ENCODE results near the gene WFDC13. TPM values are rescaled to one million over a fixed set of nuclear protein-coding genes. Genes with fewer than 3 reads are reported as not detected.

Gene WFDC13
- total RNA-seq, 1 donor from 2014 or later, result not detected

DNA sequence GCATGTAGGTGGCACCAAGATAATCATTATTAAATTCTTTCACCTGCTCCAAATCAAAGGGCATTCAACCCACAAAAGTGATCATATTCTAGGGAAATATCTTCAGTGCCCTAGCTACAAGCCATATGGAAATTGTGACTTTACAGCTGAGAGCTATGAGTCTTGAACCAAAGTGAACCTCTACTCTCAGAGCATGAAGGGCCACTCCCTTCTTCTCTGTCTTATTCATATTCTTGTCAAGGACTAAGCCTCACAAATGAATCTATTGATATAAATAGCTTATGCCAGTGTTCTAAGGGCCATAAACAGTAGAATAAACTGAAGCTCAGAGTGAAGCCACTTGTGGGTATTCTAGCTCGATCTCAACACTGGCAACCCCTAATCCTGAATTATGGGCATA is 49.9 kb downstream of the WFDC13 start:
- no peaks in the 10 kb centered on the region for H3K9me3 ChIP-seq (ENCODE audit: low read depth)
- TF ChIP-seq EZH2phosphoT487 (IDR thresholded peaks at IDR 0.05) (no peak), EZH2 (IDR thresholded peaks at IDR 0.05) (no peak), CTCF (IDR thresholded peaks at IDR 0.05) (no peak)
- no peaks in the 10 kb centered on the region for H3K4me1 Mint-ChIP-seq
- no peak overlapping the region for H2AFZ ChIP-seq (replicated peaks)
- no peak overlapping the region for H3K9ac ChIP-seq
- H3K36me3 ChIP-seq, result no peaks in the 10 kb centered on the region
- no peaks in the 10 kb centered on the region for H4K20me1 ChIP-seq (ENCODE audit: low read depth)
- no peaks in the 10 kb centered on the region for H3K36me3 Mint-ChIP-seq
- peaks cover 9% of the 10 kb centered on the region for H3K9me3 Mint-ChIP-seq
- no peak overlapping the region for H3K27ac Mint-ChIP-seq
- no peak overlapping the region for H3K4me2 ChIP-seq
- H3K79me2 ChIP-seq (ENCODE audit: low read depth), result no peaks in the 10 kb centered on the region
- H3F3A ChIP-seq (ENCODE audit: low read depth), result no peaks in the 10 kb centered on the region
- no peak overlapping the region for H3K4me3 Mint-ChIP-seq
- no peaks in the 10 kb centered on the region for H3K4me1 ChIP-seq
- H3K27me3 ChIP-seq, result no peaks in the 10 kb centered on the region
- H3K27me3 Mint-ChIP-seq (ENCODE audit: insufficient read depth, low read depth), result no peaks in the 10 kb centered on the region
- no peak overlapping the region for H3K4me3 ChIP-seq
- DNase-seq (ENCODE audit: low spot score), result no peak
- no peak overlapping the region for H3K27ac ChIP-seq

DNA sequence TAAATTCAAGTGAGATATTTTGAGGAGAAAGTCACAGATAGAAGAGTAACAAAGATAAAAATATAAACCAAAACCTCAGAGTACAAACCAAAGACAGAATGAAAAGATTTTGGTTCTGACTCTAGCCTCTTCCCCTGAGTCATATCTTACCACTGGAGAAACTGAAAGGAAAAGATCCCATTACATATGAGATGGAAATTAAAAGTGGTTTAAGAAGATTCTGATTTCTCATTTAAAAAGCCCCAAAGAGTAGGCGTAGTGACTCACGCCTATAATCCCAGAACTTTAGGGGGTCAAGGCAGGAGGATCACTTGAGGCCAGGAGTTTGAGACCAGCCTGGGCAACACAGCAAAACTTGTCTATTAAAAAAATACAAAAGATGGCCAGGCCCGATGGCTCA is 50.9 kb downstream of the WFDC13 start:
- no peaks in the 10 kb centered on the region for H3K4me1 ChIP-seq
- H3K27me3 ChIP-seq, result no peaks in the 10 kb centered on the region
- no peaks in the 10 kb centered on the region for H3F3A ChIP-seq (ENCODE audit: low read depth)
- H3K9me3 Mint-ChIP-seq, result peaks cover 9% of the 10 kb centered on the region
- no peaks in the 10 kb centered on the region for H4K20me1 ChIP-seq (ENCODE audit: low read depth)
- H3K4me1 Mint-ChIP-seq, result no peaks in the 10 kb centered on the region
- H3K36me3 ChIP-seq, result no peaks in the 10 kb centered on the region
- H3K4me2 ChIP-seq, result no peak overlapping the region
- H3K4me3 Mint-ChIP-seq, result no peak overlapping the region
- H3K4me3 ChIP-seq, result no peak overlapping the region
- H3K27me3 Mint-ChIP-seq (ENCODE audit: insufficient read depth, low read depth), result no peaks in the 10 kb centered on the region
- no peak for DNase-seq (ENCODE audit: low spot score)
- H3K27ac ChIP-seq, result no peak overlapping the region
- H3K27ac Mint-ChIP-seq, result no peak overlapping the region
- no peaks in the 10 kb centered on the region for H3K79me2 ChIP-seq (ENCODE audit: low read depth)
- H3K9me3 ChIP-seq (ENCODE audit: low read depth), result no peaks in the 10 kb centered on the region
- no peak overlapping the region for H2AFZ ChIP-seq (replicated peaks)
- no peaks in the 10 kb centered on the region for H3K36me3 Mint-ChIP-seq
- TF ChIP-seq CTCF (IDR thresholded peaks at IDR 0.05) (no peak), EZH2phosphoT487 (IDR thresholded peaks at IDR 0.05) (no peak), EZH2 (IDR thresholded peaks at IDR 0.05) (no peak)
- no peak overlapping the region for H3K9ac ChIP-seq

GRCh38 chr20:45758096-45758495 is 56.3 kb downstream of the WFDC13 start:
- Mint-ChIP-seq H3K27me3 (ENCODE audit: insufficient read depth, low read depth) (peaks cover 3% of the 10 kb centered on the region), H3K36me3 (no peaks in the 10 kb centered on the region), H3K27ac (no peak overlapping the region), H3K4me1 (no peaks in the 10 kb centered on the region), H3K4me3 (no peak overlapping the region), H3K9me3 (peaks cover 24% of the 10 kb centered on the region)
- TF ChIP-seq CTCF (IDR thresholded peaks at IDR 0.05) (no peak), EZH2 (IDR thresholded peaks at IDR 0.05) (no peak)
- no peak overlapping the region for H3K4me2 ChIP-seq
- no peaks in the 10 kb centered on the region for H3K4me1 ChIP-seq
- H3K27ac ChIP-seq, result no peak overlapping the region
- no peak for DNase-seq (ENCODE audit: low spot score)
- H3F3A ChIP-seq (ENCODE audit: low read depth), result no peaks in the 10 kb centered on the region
- no peak overlapping the region for H3K9ac ChIP-seq
- H3K36me3 ChIP-seq, result no peaks in the 10 kb centered on the region
- no peak overlapping the region for H2AFZ ChIP-seq (replicated peaks)
- no peaks in the 10 kb centered on the region for H4K20me1 ChIP-seq (ENCODE audit: low read depth)
- no peaks in the 10 kb centered on the region for H3K79me2 ChIP-seq (ENCODE audit: low read depth)
- H3K9me3 ChIP-seq (ENCODE audit: low read depth), result no peaks in the 10 kb centered on the region
- H3K27me3 ChIP-seq, result no peaks in the 10 kb centered on the region
- no peak overlapping the region for H3K4me3 ChIP-seq

Small RNAs within 50 kb of the gene (microRNA-seq; reads per million reads assigned to microRNA genes)
- gene MIR3617, result not detected

Small RNAs within 50 kb of the gene (small RNA-seq; reads per million reads assigned to genes)
- gene MIR3617, result not detected
- gene SPINT5P, result not detected

Other genes with a start within 250 kb of the WFDC13 start
- 2.7 and 5.8 TPM in 2 replicates for gene WFDC2, start 232.3 kb upstream of the WFDC13 start, total RNA-seq (ENCODE audit: low replicate concordance)
- not detected in 2 replicates for gene SPINT3, start 186.4 kb upstream of the WFDC13 start, total RNA-seq (ENCODE audit: low replicate concordance)
- gene WFDC6, start 162.6 kb upstream of the WFDC13 start, total RNA-seq (ENCODE audit: low replicate concordance), result not detected in 2 replicates
- gene EPPIN, start 154.6 kb upstream of the WFDC13 start, total RNA-seq (ENCODE audit: low replicate concordance), result not detected in 2 replicates
- gene WFDC8, start 122.8 kb upstream of the WFDC13 start, total RNA-seq (ENCODE audit: low replicate concordance), result not detected in 2 replicates
- gene WFDC10A, start 72.3 kb upstream of the WFDC13 start, total RNA-seq (ENCODE audit: low replicate concordance), result not detected in 2 replicates
- not detected in 2 replicates for gene WFDC9, start 70.8 kb upstream of the WFDC13 start, total RNA-seq (ENCODE audit: low replicate concordance)
- gene WFDC11, start 31.8 kb upstream of the WFDC13 start, total RNA-seq (ENCODE audit: low replicate concordance), result not detected in 2 replicates
- gene WFDC10B, start 3.0 kb downstream of the WFDC13 start, total RNA-seq (ENCODE audit: low replicate concordance), result not detected in 2 replicates
- gene SPINT4, start 20.3 kb downstream of the WFDC13 start, total RNA-seq (ENCODE audit: low replicate concordance), result not detected in 2 replicates
- gene WFDC3, start 89.8 kb downstream of the WFDC13 start, total RNA-seq (ENCODE audit: low replicate concordance), result not detected in 2 replicates
- gene DNTTIP1, start 89.9 kb downstream of the WFDC13 start, total RNA-seq (ENCODE audit: low replicate concordance), result 23.8 and 26.3 TPM in 2 replicates
- gene UBE2C, start 110.6 kb downstream of the WFDC13 start, total RNA-seq (ENCODE audit: low replicate concordance), result 325 and 442 TPM in 2 replicates
- gene TNNC2, start 125.3 kb downstream of the WFDC13 start, total RNA-seq (ENCODE audit: low replicate concordance), result 0.81 TPM in 1 of 2 replicates, not detected in the other
- 12.2 and 18.9 TPM in 2 replicates for gene SNX21, start 131.8 kb downstream of the WFDC13 start, total RNA-seq (ENCODE audit: low replicate concordance)
- gene ACOT8, start 155.4 kb downstream of the WFDC13 start, total RNA-seq (ENCODE audit: low replicate concordance), result 13.4 and 26.1 TPM in 2 replicates
- 3.7 and 5.4 TPM in 2 replicates for gene ZSWIM3, start 155.6 kb downstream of the WFDC13 start, total RNA-seq (ENCODE audit: low replicate concordance)
- gene ZSWIM1, start 179.2 kb downstream of the WFDC13 start, total RNA-seq (ENCODE audit: low replicate concordance), result 10.7 and 16.6 TPM in 2 replicates
- gene SPATA25, start 185.6 kb downstream of the WFDC13 start, total RNA-seq (ENCODE audit: low replicate concordance), result 0.43 and 0.54 TPM in 2 replicates
- gene NEURL2, start 189.2 kb downstream of the WFDC13 start, total RNA-seq (ENCODE audit: low replicate concordance), result 0.24 and 1.2 TPM in 2 replicates
- gene CTSA, start 189.3 kb downstream of the WFDC13 start, total RNA-seq (ENCODE audit: low replicate concordance), result 15.1 and 30.9 TPM in 2 replicates
- 22.3 and 54.4 TPM in 2 replicates for gene PLTP, start 210.1 kb downstream of the WFDC13 start, total RNA-seq (ENCODE audit: low replicate concordance)
- gene PCIF1, start 232.6 kb downstream of the WFDC13 start, total RNA-seq (ENCODE audit: low replicate concordance), result 9.5 and 24.5 TPM in 2 replicates